Activated T-cell treated with anti-CD3 and anti-CD28 coated beads for 24 hours (primary cell): ENCODE data around the gene OSBPL7.

Source experiments
- DNase-seq: peaks from one replicate; pipeline ENCODE4 v3.0.0-alpha.2; 2020; ENCODE audit warnings: low read depth

Gene OSBPL7

GRCh38 chr17:47763913-47764582, 57.5 kb downstream of the OSBPL7 start:
- no peak for DNase-seq

- no peak for DNase-seq
Observed at GRCh38 chr17:47762728-47763127, 58.9 kb downstream of the OSBPL7 start.

DNA sequence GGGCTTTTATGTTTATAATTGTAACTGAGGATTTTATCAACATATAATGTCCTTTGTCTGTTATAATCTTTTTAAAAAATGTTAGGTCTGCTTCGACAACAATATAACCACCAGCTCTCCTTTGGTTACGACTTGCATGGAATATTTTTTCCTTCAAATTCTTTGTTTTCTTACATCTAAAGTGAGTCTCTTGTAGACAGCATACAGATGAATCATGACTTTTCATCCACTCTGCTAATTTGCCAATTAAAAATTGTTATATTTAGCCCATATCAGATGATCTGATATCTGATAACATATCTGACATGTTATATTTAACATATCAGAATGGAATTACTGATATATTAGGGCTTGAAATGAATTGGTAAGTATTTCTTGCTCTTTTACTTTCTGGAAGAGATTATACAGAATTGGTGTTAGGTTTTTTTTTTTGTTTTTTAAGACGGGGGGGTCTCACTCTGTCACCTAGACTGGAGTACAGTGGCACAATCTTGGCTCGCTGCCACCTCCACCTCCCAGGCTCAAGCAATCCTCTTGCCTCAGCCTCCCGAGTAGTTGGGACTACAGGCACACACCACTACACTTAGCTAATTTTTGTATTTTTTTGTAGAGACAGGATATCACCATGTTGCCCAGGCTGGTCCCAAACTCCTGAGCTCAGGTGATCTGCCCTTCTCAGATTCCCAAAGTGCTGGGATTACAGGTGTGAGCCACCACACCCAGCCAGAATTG, 61.0 kb downstream of the OSBPL7 start:
- DNase-seq = no peak

GRCh38 chr17:47757386-47757785, 64.2 kb downstream of the OSBPL7 start:
- no peak for DNase-seq
